ENCODE data around the gene SLC18B1.

DNA sequence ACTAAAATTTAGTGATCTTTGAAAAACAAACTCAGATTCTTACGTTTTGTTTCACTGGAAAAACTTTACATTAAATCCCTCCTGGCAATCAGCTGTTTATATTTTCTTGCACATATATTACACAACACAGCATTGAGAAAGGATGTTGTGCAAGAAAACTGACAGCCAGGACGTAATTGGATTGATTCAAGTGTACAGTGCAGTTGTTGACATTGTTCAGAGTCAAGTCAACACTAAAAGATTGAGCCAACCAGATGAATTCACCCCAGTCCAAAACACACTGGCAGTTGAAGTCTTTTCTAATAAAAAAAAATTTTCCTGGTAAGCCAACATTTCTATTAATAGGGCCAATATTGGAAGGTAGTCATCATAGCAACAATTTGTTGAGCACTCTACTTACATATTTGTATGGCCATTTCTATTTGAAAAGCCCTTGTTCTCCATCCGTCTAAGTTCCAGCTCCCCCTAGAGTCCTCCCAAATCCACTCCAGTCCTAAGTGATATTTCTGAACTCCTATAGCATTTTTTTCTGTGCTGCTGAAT lies 63.7 kb downstream of the SLC18B1 start:
- TF ChIP-seq, protein P1, sequence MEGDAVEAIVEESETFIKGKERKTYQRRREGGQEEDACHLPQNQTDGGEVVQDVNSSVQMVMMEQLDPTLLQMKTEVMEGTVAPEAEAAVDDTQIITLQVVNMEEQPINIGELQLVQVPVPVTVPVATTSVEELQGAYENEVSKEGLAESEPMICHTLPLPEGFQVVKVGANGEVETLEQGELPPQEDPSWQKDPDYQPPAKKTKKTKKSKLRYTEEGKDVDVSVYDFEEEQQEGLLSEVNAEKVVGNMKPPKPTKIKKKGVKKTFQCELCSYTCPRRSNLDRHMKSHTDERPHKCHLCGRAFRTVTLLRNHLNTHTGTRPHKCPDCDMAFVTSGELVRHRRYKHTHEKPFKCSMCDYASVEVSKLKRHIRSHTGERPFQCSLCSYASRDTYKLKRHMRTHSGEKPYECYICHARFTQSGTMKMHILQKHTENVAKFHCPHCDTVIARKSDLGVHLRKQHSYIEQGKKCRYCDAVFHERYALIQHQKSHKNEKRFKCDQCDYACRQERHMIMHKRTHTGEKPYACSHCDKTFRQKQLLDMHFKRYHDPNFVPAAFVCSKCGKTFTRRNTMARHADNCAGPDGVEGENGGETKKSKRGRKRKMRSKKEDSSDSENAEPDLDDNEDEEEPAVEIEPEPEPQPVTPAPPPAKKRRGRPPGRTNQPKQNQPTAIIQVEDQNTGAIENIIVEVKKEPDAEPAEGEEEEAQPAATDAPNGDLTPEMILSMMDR (IDR thresholded peaks at IDR 0.05) = no peak
- TF ChIP-seq, protein P2, sequence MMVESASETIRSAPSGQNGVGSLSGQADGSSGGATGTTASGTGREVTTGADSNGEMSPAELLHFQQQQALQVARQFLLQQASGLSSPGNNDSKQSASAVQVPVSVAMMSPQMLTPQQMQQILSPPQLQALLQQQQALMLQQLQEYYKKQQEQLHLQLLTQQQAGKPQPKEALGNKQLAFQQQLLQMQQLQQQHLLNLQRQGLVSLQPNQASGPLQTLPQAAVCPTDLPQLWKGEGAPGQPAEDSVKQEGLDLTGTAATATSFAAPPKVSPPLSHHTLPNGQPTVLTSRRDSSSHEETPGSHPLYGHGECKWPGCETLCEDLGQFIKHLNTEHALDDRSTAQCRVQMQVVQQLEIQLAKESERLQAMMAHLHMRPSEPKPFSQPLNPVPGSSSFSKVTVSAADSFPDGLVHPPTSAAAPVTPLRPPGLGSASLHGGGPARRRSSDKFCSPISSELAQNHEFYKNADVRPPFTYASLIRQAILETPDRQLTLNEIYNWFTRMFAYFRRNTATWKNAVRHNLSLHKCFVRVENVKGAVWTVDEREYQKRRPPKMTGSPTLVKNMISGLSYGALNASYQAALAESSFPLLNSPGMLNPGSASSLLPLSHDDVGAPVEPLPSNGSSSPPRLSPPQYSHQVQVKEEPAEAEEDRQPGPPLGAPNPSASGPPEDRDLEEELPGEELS (CRISPR knock-in tag; IDR thresholded peaks at IDR 0.05) = no peak
- TF ChIP-seq TCF7 (CRISPR knock-in tag; IDR thresholded peaks at IDR 0.05; ENCODE audit: low read depth) (no peak), ETV6 (CRISPR knock-in tag; IDR thresholded peaks at IDR 0.05) (no peak), TEAD1 (CRISPR knock-in tag; IDR thresholded peaks at IDR 0.05) (no peak)
- TF ChIP-seq, protein P3, sequence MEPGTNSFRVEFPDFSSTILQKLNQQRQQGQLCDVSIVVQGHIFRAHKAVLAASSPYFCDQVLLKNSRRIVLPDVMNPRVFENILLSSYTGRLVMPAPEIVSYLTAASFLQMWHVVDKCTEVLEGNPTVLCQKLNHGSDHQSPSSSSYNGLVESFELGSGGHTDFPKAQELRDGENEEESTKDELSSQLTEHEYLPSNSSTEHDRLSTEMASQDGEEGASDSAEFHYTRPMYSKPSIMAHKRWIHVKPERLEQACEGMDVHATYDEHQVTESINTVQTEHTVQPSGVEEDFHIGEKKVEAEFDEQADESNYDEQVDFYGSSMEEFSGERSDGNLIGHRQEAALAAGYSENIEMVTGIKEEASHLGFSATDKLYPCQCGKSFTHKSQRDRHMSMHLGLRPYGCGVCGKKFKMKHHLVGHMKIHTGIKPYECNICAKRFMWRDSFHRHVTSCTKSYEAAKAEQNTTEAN (CRISPR knock-in tag; IDR thresholded peaks at IDR 0.05) = no peak
- TF ChIP-seq, protein P4, sequence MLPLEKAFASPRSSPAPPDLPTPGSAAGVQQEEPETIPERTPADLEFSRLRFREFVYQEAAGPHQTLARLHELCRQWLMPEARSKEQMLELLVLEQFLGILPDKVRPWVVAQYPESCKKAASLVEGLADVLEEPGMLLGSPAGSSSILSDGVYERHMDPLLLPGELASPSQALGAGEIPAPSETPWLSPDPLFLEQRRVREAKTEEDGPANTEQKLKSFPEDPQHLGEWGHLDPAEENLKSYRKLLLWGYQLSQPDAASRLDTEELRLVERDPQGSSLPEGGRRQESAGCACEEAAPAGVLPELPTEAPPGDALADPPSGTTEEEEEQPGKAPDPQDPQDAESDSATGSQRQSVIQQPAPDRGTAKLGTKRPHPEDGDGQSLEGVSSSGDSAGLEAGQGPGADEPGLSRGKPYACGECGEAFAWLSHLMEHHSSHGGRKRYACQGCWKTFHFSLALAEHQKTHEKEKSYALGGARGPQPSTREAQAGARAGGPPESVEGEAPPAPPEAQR (CRISPR knock-in tag; IDR thresholded peaks at IDR 0.05) = no peak
- TF ChIP-seq, protein P5, sequence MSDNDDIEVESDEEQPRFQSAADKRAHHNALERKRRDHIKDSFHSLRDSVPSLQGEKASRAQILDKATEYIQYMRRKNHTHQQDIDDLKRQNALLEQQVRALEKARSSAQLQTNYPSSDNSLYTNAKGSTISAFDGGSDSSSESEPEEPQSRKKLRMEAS (CRISPR knock-in tag; IDR thresholded peaks at IDR 0.05) = no peak
- TF ChIP-seq, protein P6, sequence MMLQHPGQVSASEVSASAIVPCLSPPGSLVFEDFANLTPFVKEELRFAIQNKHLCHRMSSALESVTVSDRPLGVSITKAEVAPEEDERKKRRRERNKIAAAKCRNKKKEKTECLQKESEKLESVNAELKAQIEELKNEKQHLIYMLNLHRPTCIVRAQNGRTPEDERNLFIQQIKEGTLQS (CRISPR knock-in tag; conservative IDR thresholded peaks at IDR 0.05) = no peak
